A549 (cell line): ENCODE data around the gene ADAMTSL5.

ENCODE experiments used
- HOXB5 ChIP-seq: fragments of 250-450 bp; sonication (Bioruptor Pico); IDR thresholded peaks from 2 replicates; pipeline ENCODE4 v1.5.0; 2020; ENCODE audit warnings: mild to moderate bottlenecking, moderate library complexity
- RAD21 ChIP-seq, 2 experiments: fragments of >200 bp in 1 of 2; sonication (Bioruptor Twin) in 1 of 2; formaldehyde crosslinking in 1 of 2; IDR thresholded peaks in 1 of 2; conservative IDR thresholded peaks in 1 of 2; 2 replicates in 1 of 2; 3 replicates in 1 of 2; pipeline ENCODE4 v1.6.1; 2012 to 2018; ENCODE audit warnings: inconsistent platforms in 1 of 2
- TF ChIP-seq, protein P1 (sequence below): fragments of >200 bp; sonication (Bioruptor Twin); formaldehyde crosslinking; IDR thresholded peaks from 3 replicates; pipeline ENCODE4 v1.5.1; 2016
- TF ChIP-seq, protein P2 (sequence below): fragments of >200 bp; sonication (Bioruptor Twin); formaldehyde crosslinking; IDR thresholded peaks from 3 replicates; pipeline ENCODE4 v1.6.1; 2016

GRCh38 chr19:1457031-1457739, 55.6 kb downstream of the ADAMTSL5 start:
- TF ChIP-seq HOXB5 (CRISPR knock-in tag) (no peak), RAD21 (conservative IDR thresholded peaks at IDR 0.05 in 1 of 2, IDR thresholded peaks at IDR 0.05 in 1 of 2) (no peak)
- TF ChIP-seq, protein P1, sequence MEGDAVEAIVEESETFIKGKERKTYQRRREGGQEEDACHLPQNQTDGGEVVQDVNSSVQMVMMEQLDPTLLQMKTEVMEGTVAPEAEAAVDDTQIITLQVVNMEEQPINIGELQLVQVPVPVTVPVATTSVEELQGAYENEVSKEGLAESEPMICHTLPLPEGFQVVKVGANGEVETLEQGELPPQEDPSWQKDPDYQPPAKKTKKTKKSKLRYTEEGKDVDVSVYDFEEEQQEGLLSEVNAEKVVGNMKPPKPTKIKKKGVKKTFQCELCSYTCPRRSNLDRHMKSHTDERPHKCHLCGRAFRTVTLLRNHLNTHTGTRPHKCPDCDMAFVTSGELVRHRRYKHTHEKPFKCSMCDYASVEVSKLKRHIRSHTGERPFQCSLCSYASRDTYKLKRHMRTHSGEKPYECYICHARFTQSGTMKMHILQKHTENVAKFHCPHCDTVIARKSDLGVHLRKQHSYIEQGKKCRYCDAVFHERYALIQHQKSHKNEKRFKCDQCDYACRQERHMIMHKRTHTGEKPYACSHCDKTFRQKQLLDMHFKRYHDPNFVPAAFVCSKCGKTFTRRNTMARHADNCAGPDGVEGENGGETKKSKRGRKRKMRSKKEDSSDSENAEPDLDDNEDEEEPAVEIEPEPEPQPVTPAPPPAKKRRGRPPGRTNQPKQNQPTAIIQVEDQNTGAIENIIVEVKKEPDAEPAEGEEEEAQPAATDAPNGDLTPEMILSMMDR = no peak
- TF ChIP-seq, protein P2, sequence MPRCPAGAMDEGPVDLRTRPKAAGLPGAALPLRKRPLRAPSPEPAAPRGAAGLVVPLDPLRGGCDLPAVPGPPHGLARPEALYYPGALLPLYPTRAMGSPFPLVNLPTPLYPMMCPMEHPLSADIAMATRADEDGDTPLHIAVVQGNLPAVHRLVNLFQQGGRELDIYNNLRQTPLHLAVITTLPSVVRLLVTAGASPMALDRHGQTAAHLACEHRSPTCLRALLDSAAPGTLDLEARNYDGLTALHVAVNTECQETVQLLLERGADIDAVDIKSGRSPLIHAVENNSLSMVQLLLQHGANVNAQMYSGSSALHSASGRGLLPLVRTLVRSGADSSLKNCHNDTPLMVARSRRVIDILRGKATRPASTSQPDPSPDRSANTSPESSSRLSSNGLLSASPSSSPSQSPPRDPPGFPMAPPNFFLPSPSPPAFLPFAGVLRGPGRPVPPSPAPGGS = no peak
